Measurements from ENCODE around the gene GTF2IRD1. TPM values are rescaled to one million over a fixed set of nuclear protein-coding genes. Genes with fewer than 3 reads are reported as not detected.

The GTF2IRD1 gene
- total and polyA plus RNA-seq, 2 of the 13 experiments (the other 11 are each of a cell fraction or from before 2014, with no cell fraction given): 16.5 to 26.7 TPM

- TF ChIP-seq PHF20 (CRISPR knock-in tag; IDR thresholded peaks at IDR 0.05) (no peak; the same call in 1 of the 2 replicates), SP2 (CRISPR knock-in tag; IDR thresholded peaks at IDR 0.05) (no peak), ZNF331 (CRISPR knock-in tag; IDR thresholded peaks at IDR 0.05) (no peak), HNF4G (IDR thresholded peaks at IDR 0.05; ENCODE audit: borderline replicate concordance, low read depth, low read length) (peak; percentile 28), HNF4G (CRISPR knock-in tag; IDR thresholded peaks at IDR 0.05; ENCODE audit: borderline replicate concordance, low read depth) (no peak), ATRX (CRISPR knock-in tag; IDR thresholded peaks at IDR 0.05; ENCODE audit: borderline replicate concordance) (no peak), ZNF644 (CRISPR knock-in tag; IDR thresholded peaks at IDR 0.05; ENCODE audit: low read depth) (no peak), SIN3B (IDR thresholded peaks at IDR 0.05; ENCODE audit: low read length) (no peak), ETV5 (CRISPR knock-in tag; IDR thresholded peaks at IDR 0.05; ENCODE audit: borderline replicate concordance) (no peak), HMGXB3 (CRISPR knock-in tag; IDR thresholded peaks at IDR 0.05; ENCODE audit: borderline replicate concordance) (peak; percentile 99), ZFX (CRISPR knock-in tag; IDR thresholded peaks at IDR 0.05; ENCODE audit: low read depth) (peak; percentile 64), ZFY (CRISPR knock-in tag; IDR thresholded peaks at IDR 0.05) (peak; percentile 52), ZNF660 (CRISPR knock-in tag; IDR thresholded peaks at IDR 0.05; ENCODE audit: borderline replicate concordance, low read depth) (no peak), CENPX (CRISPR knock-in tag; IDR thresholded peaks at IDR 0.05) (no peak), ZSCAN30 (CRISPR knock-in tag; IDR thresholded peaks at IDR 0.05) (0 out of 2 replicates have a peak, but pooled peaks have one; percentile 31), AHR (CRISPR knock-in tag; IDR thresholded peaks at IDR 0.05) (0 out of 2 replicates have a peak, but pooled peaks have one; percentile 22), JARID2 (CRISPR knock-in tag; IDR thresholded peaks at IDR 0.05; ENCODE audit: insufficient replicate concordance) (no peak), ZNF772 (CRISPR knock-in tag; IDR thresholded peaks at IDR 0.05) (no peak), RBFOX2 (IDR thresholded peaks at IDR 0.05; ENCODE audit: low read depth, low read length) (peak; percentile 77), ZSCAN21 (CRISPR knock-in tag; IDR thresholded peaks at IDR 0.05; ENCODE audit: borderline replicate concordance) (0 out of 2 replicates have a peak, but pooled peaks have one; percentile 23), REL (CRISPR knock-in tag; conservative IDR thresholded peaks at IDR 0.05) (no peak), SPEN (CRISPR knock-in tag; IDR thresholded peaks at IDR 0.05; ENCODE audit: low read depth) (peak; percentile 29), ZNF740 (CRISPR knock-in tag; IDR thresholded peaks at IDR 0.05) (0 out of 2 replicates have a peak, but pooled peaks have one; percentile 31), JUN (CRISPR knock-in tag; IDR thresholded peaks at IDR 0.05) (no peak), ZNF441 (CRISPR knock-in tag; IDR thresholded peaks at IDR 0.05; ENCODE audit: borderline replicate concordance) (no peak), RXRA (CRISPR knock-in tag; IDR thresholded peaks at IDR 0.05) (peak; percentile 66; the same call in 1 of the 2 replicates), ZNF296 (CRISPR knock-in tag; conservative IDR thresholded peaks at IDR 0.05) (no peak), FOXA3 (CRISPR knock-in tag; IDR thresholded peaks at IDR 0.05) (no peak), HDAC1 (CRISPR knock-in tag; IDR thresholded peaks at IDR 0.05) (peak; percentile 45)
Measured at GRCh38 chr7:74453322-74454011, at the start of gene GTF2IRD1 (continued).
